ENCODE results near the gene SPINT1.

Gene SPINT1

GRCh38 chr15:40843885-40844695, at the start of gene SPINT1:
Gene SPINT1 (plus strand): TSS chr15:40844048. CDS start chr15:40844555, 507 bp downstream.
- no peaks in the 10 kb centered on the region for H3K36me3 ChIP-seq (ENCODE audit: insufficient read depth, low read length)
- H3K9ac ChIP-seq (ENCODE audit: low read depth, low read length): peak within 1 kb of the TSS; percentile 57
- H3K4me1 ChIP-seq (ENCODE audit: insufficient read depth, low read length): peaks cover 27% of the 10 kb centered on the region
- H3K9me3 ChIP-seq (ENCODE audit: control insufficient read depth, insufficient read depth, low read length): no peaks in the 10 kb centered on the region

DNA sequence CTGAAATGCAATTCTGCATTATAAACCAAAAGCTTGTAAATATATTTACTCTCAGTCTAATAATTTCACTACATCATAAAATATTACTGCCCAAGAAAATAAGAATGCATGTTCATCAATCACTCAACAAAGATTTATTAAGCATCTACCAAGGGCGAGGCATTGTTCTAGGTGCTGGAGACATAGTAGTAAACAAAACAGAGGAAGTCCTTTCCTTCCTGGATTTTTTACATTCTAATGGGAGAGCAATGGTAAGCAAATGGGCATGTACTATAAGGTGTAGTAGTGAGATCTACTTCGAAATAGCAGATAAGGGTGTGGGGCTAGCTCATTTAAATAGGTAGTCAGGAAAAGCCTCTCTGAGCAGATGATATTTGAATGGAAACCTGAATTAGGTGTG, 47.8 kb upstream of the SPINT1 start:
- no peaks in the 10 kb centered on the region for H3K9me3 ChIP-seq (ENCODE audit: control insufficient read depth, insufficient read depth, low read length)
- H3K9ac ChIP-seq (ENCODE audit: low read depth, low read length): no peak overlapping the region
- no peaks in the 10 kb centered on the region for H3K36me3 ChIP-seq (ENCODE audit: insufficient read depth, low read length)
- H3K4me1 ChIP-seq (ENCODE audit: insufficient read depth, low read length): peaks cover 27% of the 10 kb centered on the region

GRCh38 chr15:40796512-40796911, 47.3 kb upstream of the SPINT1 start:
- H3K9me3 ChIP-seq (ENCODE audit: control insufficient read depth, insufficient read depth, low read length): no peaks in the 10 kb centered on the region
- H3K9ac ChIP-seq (ENCODE audit: low read depth, low read length): no peak overlapping the region
- H3K36me3 ChIP-seq (ENCODE audit: insufficient read depth, low read length): no peaks in the 10 kb centered on the region
- H3K4me1 ChIP-seq (ENCODE audit: insufficient read depth, low read length): peaks cover 27% of the 10 kb centered on the region

- Histone ChIP-seq H3K36me3 (ENCODE audit: insufficient read depth, low read length) (no peaks in the 10 kb centered on the region), H3K9me3 (ENCODE audit: control insufficient read depth, insufficient read depth, low read length) (no peaks in the 10 kb centered on the region), H3K9ac (ENCODE audit: low read depth, low read length) (no peak overlapping the region), H3K4me1 (ENCODE audit: insufficient read depth, low read length) (peaks cover 27% of the 10 kb centered on the region)
Observed at GRCh38 chr15:40799523-40799922, 44.3 kb upstream of the SPINT1 start.

GRCh38 chr15:40803076-40803475, 40.8 kb upstream of the SPINT1 start:
- H3K36me3 ChIP-seq (ENCODE audit: insufficient read depth, low read length): no peaks in the 10 kb centered on the region
- no peak overlapping the region for H3K9ac ChIP-seq (ENCODE audit: low read depth, low read length)
- H3K9me3 ChIP-seq (ENCODE audit: control insufficient read depth, insufficient read depth, low read length): no peaks in the 10 kb centered on the region
- peaks cover 18% of the 10 kb centered on the region for H3K4me1 ChIP-seq (ENCODE audit: insufficient read depth, low read length)

GRCh38 chr15:40803688-40804087, 40.2 kb upstream of the SPINT1 start:
- Histone ChIP-seq H3K9me3 (ENCODE audit: control insufficient read depth, insufficient read depth, low read length) (no peaks in the 10 kb centered on the region), H3K36me3 (ENCODE audit: insufficient read depth, low read length) (no peaks in the 10 kb centered on the region), H3K4me1 (ENCODE audit: insufficient read depth, low read length) (peaks cover 12% of the 10 kb centered on the region), H3K9ac (ENCODE audit: low read depth, low read length) (no peak overlapping the region)

- Histone ChIP-seq H3K9me3 (ENCODE audit: control insufficient read depth, insufficient read depth, low read length) (no peaks in the 10 kb centered on the region), H3K4me1 (ENCODE audit: insufficient read depth, low read length) (peaks cover 4% of the 10 kb centered on the region; the same call in 1 of the 2 replicates), H3K36me3 (ENCODE audit: insufficient read depth, low read length) (no peaks in the 10 kb centered on the region), H3K9ac (ENCODE audit: low read depth, low read length) (peak overlapping the region; percentile 81)
Observed at GRCh38 chr15:40806672-40807027, 37.2 kb upstream of the SPINT1 start.

DNA sequence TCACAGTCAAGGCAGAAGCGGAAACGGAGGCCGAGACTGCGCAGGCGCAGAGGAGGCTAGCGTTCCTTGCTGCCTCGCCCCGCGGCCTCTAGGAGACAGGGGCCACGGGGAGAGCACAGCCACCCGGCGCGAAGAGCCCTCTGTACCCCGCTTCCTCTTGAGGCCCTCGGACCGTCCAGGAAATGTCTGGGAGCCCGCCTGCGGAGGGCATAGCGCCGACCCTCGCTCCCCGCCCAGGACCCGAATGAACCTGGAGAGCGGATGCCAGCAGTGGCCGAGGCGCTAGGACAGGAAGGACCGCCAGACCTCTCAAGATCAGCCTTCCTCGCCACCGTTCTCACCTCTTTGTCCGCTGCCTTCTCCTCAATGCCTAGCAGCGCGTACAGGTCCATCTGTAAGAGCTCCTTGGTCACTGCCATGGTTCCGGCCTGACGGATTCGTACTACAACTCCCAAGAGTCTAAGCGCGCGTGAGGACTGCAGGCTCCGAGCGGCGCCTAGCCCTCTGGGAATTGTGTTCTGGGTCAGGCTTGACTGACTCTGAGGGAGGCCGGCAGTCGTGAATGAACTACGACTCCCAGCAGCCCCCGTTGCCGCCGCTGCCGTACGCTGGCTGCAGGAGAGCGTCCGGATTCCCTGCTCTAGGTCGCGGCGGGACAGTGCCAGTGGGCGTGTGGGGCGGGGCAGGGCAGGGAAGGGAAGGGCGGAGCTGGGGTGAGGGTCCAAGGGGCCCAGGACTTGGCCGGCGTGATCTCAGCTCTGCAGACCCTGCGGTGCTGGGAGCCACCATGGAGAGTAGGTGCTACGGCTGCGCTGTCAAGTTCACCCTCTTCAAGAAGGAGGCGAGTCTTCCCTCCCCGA, 36.6 kb upstream of the SPINT1 start, which contains the start of the genes DNAJC17 and ZFYVE19:
DNAJC17 (minus strand) TSS at position 446 of the 860 bp plus-strand sequence; CDS start at position 419, 27 bp downstream.
ZFYVE19 (plus strand) TSS at position 62 of the 860 bp plus-strand sequence; CDS start at position 563, 501 bp downstream.
- H3K9me3 ChIP-seq (ENCODE audit: control insufficient read depth, insufficient read depth, low read length): no peaks in the 10 kb centered on the region
- H3K9ac ChIP-seq (ENCODE audit: low read depth, low read length): peak within 1 kb of the TSS; percentile 81
- H3K4me1 ChIP-seq (ENCODE audit: insufficient read depth, low read length): peaks cover 4% of the 10 kb centered on the region; the same call in 1 of the 2 replicates
- H3K36me3 ChIP-seq (ENCODE audit: insufficient read depth, low read length): no peaks in the 10 kb centered on the region

- Histone ChIP-seq H3K9ac (ENCODE audit: low read depth, low read length) (peak overlapping the region; percentile 81; the same call in 1 of the 2 replicates), H3K4me1 (ENCODE audit: insufficient read depth, low read length) (peaks cover 4% of the 10 kb centered on the region; the same call in 1 of the 2 replicates), H3K9me3 (ENCODE audit: control insufficient read depth, insufficient read depth, low read length) (no peaks in the 10 kb centered on the region), H3K36me3 (ENCODE audit: insufficient read depth, low read length) (no peaks in the 10 kb centered on the region)
Observed at GRCh38 chr15:40807888-40808461, 35.9 kb upstream of the SPINT1 start.

GRCh38 chr15:40808861-40809450, 34.9 kb upstream of the SPINT1 start:
- Histone ChIP-seq H3K9ac (ENCODE audit: low read depth, low read length) (no peak overlapping the region), H3K9me3 (ENCODE audit: control insufficient read depth, insufficient read depth, low read length) (no peaks in the 10 kb centered on the region), H3K4me1 (ENCODE audit: insufficient read depth, low read length) (peaks cover 4% of the 10 kb centered on the region; the same call in 1 of the 2 replicates), H3K36me3 (ENCODE audit: insufficient read depth, low read length) (no peaks in the 10 kb centered on the region)

DNA sequence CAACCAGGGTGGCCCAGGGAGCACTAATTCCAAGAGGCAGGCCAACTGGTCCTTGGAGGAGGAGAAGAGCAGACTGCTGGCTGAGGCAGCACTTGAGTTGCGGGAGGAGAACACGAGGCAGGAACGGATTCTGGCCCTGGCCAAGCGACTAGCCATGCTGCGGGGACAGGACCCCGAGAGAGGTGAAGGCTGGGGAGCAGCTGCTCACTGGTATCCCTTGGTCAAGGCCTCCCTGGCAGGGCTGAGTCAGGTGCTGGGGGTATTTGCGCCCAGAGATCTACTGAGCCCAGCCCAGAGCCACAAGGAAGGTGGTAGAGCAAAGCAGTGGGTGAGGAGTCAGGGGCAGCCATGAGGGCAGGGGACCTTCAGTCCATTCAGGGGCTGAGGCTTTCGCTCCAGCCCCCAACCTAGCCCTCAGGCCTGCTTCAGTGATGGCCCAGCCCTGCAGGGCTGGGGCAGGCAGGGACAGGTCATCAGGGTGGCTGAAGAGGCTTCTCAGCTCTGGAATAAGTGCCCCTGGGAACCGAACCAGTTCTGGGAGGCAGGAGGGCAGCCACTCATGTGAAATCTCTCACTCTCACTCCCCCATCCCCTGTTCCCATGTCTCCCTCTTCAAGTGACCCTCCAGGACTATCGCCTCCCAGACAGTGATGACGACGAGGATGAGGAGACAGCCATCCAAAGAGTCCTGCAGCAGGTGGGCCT, 31.0 kb upstream of the SPINT1 start:
- H3K9me3 ChIP-seq (ENCODE audit: control insufficient read depth, insufficient read depth, low read length): no peaks in the 10 kb centered on the region
- no peak overlapping the region for H3K9ac ChIP-seq (ENCODE audit: low read depth, low read length)
- H3K4me1 ChIP-seq (ENCODE audit: insufficient read depth, low read length): no peaks in the 10 kb centered on the region
- H3K36me3 ChIP-seq (ENCODE audit: insufficient read depth, low read length): no peaks in the 10 kb centered on the region

GRCh38 chr15:40815042-40815698, 28.7 kb upstream of the SPINT1 start:
- H3K4me1 ChIP-seq (ENCODE audit: insufficient read depth, low read length): no peaks in the 10 kb centered on the region
- no peaks in the 10 kb centered on the region for H3K36me3 ChIP-seq (ENCODE audit: insufficient read depth, low read length)
- H3K9ac ChIP-seq (ENCODE audit: low read depth, low read length): no peak overlapping the region
- no peaks in the 10 kb centered on the region for H3K9me3 ChIP-seq (ENCODE audit: control insufficient read depth, insufficient read depth, low read length)

- no peaks in the 10 kb centered on the region for H3K9me3 ChIP-seq (ENCODE audit: control insufficient read depth, insufficient read depth, low read length)
- H3K4me1 ChIP-seq (ENCODE audit: insufficient read depth, low read length): no peaks in the 10 kb centered on the region
- no peak overlapping the region for H3K9ac ChIP-seq (ENCODE audit: low read depth, low read length)
- no peaks in the 10 kb centered on the region for H3K36me3 ChIP-seq (ENCODE audit: insufficient read depth, low read length)
Observed at GRCh38 chr15:40819048-40819447, 24.8 kb upstream of the SPINT1 start.

Measured in ES-I3 (cell line).